ENCODE data around the gene LRMDA.
"Not testable (repeated sequence)": the region's sequence is repeated elsewhere in the genome, so short reads cannot be mapped to it uniquely, and the experiment has no call there.

The LRMDA gene

GRCh38 chr10:75509706-75510105 lies 78.3 kb downstream of the LRMDA start:
- no peak for DNase-seq

DNA sequence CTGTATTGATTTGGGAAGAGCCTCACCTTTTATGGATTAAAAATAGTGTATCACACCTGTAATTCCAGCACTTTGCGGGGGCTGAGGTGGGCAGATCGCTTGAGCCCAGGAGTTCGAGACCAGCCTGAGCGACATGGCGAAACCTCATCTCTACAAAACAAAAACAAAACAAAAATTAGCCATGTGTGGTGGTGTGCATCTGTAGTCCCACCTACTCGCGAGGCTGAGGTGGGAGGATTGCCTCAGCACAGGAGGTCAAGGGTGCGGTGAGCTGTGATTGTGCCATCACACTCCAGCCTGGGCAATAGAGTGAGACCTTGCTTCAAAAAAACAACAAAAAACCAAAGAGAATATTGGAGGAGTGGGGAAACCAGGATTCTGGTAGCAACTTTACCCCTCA lies 79.6 kb downstream of the LRMDA start:
- DNase-seq = no peak

GRCh38 chr10:75512203-75512933 lies 80.9 kb downstream of the LRMDA start:
- DNase-seq = no peak

- DNase-seq = no peak
Observed at GRCh38 chr10:75513292-75513885, 82.0 kb downstream of the LRMDA start.

DNA sequence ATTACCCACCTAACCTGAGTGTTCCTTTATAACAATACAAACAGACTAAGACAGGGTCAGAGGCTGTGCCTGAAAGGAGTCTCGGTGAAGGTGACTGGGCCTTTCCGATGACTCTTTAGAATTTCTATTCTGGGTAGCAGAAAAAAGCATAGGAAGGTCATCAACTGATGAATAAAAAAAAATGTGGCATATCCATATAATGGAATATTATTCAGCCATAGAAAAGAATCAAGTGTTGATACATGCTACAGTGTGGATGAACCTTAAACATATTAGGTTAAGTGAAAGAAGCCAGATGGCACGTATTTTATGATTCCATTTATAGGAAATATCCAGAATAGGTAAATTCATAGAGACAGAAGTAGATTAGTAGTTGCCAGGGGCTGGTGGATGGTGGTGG lies 83.4 kb downstream of the LRMDA start:
- no peak for DNase-seq

DNA sequence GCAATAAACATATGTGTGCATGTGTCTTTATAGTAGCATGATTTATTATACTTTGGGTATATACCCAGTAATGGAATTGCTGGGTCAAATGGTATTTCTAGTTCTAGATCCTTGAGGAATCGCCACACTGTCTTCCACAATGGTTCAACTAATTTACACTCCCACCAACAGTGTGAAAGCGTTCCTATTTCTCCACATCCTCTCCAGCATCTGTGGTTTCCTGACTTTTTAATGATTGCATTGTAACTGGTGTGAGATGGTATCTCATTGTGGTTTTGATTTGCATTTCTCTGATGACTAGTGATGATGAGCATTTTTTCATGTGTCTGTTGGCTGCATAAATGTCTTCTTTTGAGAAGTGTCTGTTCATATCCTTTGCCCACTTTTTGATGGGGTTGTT lies 84.7 kb downstream of the LRMDA start:
- DNase-seq = not testable (repeated sequence)

GRCh38 chr10:75519213-75519612 lies 87.8 kb downstream of the LRMDA start:
- DNase-seq = not testable (repeated sequence)

GRCh38 chr10:75521194-75521829 lies 89.9 kb downstream of the LRMDA start:
- DNase-seq = not testable (repeated sequence)

- DNase-seq = no peak
Observed at GRCh38 chr10:75525067-75525466, 93.6 kb downstream of the LRMDA start.

DNA sequence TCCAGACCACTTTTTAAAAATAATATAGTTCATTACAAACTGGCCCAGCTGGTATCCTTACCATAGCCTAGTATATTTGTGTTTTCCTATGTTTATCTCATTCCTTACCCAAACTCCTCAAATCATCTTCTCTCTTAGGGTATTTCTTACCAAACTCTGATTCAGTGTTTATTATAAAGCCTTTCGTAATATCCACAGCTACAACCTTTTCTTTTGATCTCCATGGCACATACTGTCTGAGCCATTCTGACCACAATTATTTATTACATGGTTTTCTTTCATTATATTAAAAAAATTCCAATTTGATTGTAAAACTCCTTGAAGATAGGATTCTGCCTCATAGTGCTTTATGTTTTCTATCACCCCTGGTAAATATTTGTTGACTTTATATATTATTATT lies 94.2 kb downstream of the LRMDA start:
- no peak for DNase-seq

GRCh38 chr10:75527542-75527941 lies 96.1 kb downstream of the LRMDA start:
- no peak for DNase-seq

- DNase-seq = no peak
Observed at GRCh38 chr10:75528392-75528791, 97.0 kb downstream of the LRMDA start.

DNA sequence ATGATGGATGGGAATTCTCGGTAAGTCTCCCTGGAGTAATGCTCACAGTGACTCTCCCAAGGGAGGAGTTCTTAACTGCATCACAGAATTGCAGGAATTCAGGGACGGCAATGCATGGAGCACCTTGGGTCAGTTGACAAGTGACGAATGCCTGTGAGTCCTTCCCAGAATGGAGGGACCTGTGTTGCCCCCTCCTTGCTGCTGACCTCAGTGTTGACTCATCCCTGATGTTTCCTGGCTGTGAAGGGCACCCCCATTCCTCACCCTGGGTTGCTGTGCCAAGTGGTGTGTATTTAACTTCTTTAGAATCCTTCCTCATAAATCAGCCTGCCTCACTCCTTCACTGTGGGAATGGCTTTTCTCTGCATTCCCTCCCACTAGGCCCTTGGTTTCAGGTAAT lies 98.9 kb downstream of the LRMDA start:
- DNase-seq = no peak

DNA sequence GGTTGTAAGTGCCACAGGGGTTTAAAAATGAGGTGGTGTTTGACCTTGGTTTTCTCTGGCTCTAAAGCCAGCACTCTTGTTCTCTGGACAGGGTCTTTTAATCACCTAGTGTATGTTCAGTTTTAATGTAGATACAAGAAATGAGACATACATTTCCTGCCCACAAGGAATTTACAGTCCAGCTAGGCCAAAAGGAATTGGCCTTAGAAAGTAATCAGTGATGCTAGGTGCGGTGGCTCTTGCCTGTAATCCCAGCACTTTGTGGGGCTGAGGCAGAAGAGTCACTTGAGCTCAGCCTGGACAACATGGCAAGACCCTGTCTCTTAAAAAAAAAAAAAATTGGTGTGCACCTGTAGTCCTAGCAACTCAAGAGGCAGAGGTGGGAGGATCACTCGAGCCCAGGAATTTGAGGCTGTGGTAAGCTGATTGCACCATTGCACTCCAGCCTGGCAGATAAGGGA lies 100.2 kb downstream of the LRMDA start:
- DNase-seq = no peak

DNA sequence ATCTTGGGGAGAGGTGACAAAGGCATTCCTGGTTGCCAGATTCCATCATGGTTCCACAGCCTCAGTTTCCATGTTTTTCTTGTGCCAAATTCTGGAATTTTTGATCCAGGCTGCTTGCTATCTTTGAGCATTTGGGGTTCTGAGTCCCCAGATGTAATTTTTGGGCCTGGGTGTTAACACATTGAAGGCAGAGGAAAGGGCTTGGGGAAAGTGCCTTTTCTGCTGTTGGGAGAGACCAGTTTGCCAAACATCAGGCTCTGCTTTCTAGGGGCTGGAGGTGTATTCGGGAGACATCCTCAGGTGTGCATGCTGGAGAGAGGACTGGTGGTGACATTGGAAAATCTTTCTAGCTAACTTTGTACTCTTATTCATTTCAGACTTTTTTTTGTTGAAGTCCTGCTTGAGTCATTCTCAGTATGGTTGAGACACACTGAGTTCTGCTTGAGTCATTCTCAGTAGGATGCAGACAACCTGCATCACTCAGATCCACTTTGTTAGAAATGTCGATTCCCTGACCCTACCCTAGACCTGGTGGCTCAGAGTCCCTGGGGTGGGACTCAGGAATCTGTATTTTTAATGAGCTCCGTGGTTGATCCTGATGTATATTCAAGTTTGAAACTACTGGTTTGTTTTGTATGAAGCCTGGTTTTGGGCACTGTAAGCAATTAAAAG lies 101.0 kb downstream of the LRMDA start:
- no peak for DNase-seq

GRCh38 chr10:75538144-75538543 lies 106.7 kb downstream of the LRMDA start:
- no peak for DNase-seq

DNA sequence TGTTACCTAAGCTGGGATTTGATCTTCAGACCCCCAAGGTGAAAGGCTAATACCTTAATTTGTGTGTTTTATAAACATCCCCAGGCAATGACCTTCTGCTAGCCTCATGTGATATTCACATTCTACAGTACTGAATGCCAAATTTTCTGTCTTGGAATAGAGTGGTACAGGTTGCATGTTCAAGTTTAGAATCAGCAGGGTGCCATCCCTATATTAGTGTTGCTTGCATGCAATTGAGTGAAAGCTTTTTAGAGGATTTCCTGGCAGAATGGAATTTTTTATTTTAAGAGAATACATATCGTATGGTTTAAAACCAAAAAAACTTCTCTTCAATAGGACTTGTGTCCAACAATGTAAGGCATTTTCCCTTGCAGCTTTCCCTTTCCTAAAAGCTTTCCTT lies 107.3 kb downstream of the LRMDA start:
- DNase-seq = no peak

- no peak for DNase-seq
Observed at GRCh38 chr10:75540357-75540966, 109.0 kb downstream of the LRMDA start.

DNA sequence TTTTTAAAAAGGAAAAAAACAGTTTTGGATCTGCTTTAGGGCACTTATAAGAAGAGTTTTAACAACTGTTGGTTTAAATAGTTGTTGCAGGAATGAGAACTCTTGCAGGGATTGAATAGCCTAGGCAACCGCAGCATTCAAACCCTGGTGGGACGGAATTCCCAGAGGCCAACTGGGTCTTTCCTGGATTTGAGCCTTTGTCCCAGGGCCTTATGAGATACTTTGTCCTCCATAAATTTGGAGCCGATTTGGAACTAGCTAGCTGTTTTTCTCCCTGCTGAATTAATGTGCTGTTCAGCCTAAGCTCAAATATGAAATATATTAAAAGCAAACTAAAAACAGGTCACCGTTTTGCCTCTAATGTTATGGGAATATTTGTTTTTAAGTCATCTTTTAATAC lies 109.6 kb downstream of the LRMDA start:
- no peak for DNase-seq

DNA sequence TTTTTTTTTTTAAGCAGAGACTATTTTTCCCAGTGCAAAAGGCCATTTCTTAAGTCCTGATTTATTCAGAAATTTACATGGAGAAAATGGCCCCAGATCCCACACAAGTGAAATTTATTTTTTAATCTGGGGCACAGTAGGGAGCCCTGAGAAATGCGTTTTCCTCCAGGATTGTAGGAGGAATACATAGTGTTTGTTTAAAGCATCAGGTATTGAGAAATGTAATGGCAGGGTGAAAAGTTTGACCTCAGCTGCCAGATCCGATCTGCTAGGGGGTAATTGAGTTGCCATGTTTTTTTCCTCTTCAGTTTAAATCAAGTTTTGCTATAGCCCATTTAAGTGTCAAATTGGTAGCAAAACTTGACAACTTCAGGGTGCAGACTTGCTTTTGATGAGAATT lies 110.0 kb downstream of the LRMDA start:
- no peak for DNase-seq

DNA sequence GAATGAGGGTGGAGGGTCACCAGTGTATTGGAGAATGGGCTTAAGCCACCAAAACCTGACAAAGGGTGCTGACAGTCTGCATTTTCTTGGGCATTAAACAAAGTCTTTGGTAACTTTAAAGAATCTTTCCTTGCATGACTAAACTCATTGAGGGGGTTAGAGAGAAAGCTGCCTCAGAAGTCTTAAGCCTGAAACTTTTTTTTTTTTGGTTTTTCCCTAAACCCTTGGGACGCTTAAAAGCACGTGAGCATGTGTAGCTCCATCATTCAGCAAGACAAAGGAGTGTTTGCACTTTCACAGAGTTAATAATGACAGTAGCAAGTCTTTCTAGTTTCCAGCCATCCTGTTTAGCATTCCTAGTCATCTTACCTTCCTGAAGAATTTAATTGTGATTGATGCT lies 110.7 kb downstream of the LRMDA start:
- no peak for DNase-seq

DNA sequence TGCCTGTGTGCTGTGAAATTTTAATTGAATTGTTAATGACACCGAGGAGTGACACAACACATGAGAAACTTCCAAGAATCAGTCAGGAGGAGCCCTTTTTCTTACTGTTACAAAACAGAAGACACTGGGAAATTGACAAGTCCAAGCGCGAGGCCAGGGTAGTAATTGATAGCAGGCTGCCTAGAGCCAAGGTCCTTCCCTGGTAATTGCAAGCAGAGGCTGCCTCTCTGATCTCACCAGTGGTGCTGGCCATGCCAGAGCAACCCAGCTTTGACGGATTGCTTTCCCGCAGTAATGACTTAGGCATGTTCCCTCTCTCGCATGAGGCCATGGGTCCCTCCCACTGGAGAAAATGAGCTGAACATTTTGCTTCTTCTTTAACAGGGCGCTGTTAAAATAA lies 111.5 kb downstream of the LRMDA start:
- no peak for DNase-seq

DNA sequence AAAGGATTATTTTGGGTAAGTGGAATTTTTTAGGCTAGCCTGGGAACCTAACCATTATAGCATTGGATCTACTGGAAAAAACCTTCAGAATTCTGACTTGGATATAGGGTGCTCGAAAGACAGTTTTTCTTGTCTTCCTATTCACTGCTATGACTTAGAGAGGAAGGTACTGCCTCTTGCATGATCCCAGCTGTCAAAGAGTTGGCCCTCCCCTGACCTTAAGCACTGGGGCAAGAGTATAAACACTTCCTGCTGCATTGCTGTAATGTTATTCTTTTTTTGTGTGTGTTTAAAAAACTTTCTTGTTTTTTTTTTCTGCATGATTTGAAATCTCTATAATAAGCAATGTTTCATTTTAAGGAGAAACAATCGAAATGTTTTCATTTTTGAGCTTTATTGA lies 113.0 kb downstream of the LRMDA start:
- DNase-seq = no peak
